K562 treated with DMSO at 1 percent for 12 hours (cell line): ENCODE data around the gene JPH3. TPM values are rescaled to one million over a fixed set of nuclear protein-coding genes. Genes with fewer than 3 reads are reported as not detected.

Experiments used
- total RNA-seq: library from RNA; unstranded; fragments of 300-600 nt; gene quantifications from 2 replicates; pipeline ENCODE4 v1.2.3, GENCODE V29; 2022; ENCODE audit not compliant: insufficient read depth

Gene JPH3
- total RNA-seq, result not detected in 2 replicates

DNA sequence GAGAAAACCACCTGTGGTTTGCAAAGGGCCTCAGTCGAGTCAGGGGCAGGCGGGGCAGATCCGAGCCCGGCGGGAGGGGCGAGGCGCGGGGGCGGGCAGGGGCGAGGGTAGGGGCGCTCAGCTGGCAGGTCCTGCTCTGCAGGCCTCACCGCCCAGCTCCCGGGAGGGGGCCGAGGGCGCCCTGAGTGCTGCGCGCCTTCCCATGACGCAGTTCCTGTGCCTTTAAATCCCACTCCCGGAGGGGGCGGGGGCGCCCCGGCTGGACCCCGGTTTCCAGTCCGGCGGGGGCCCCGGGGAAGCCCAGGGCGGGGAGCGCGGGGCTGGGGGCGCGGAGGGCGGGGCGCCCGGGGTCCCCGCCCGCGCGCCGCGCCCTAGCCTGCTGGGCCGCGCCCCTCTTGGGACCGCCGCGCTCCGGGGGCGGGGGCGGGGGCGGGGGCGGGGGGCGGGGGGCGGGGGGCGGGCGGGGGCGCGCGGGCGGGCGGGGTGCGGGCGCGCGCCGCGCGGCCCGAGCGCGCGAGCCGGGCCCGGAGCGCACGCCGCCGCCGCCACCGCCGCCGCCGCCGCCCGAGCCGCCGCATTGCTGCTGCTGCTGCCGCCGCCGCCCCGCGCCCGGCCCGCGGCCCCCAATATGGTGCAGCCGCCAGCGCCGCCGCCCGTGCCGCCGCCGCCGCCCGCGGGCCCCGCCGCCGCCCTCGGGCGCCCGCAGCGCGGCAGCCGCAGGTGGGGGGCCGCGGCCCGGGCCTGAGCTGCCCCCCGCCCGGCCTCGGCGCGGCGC is at the start of gene JPH3:
Gene JPH3, plus strand, starts transcription at position 508 of the 775 bp plus-strand sequence. CDS start 639 bp downstream, outside the sequence.

Other genes with a start within 250 kb of the JPH3 start
- 10.0 and 20.1 TPM in 2 replicates for gene FBXO31, start 218.7 kb upstream of the JPH3 start, total RNA-seq
- 55.5 and 92.3 TPM in 2 replicates for gene MAP1LC3B, start 210.2 kb upstream of the JPH3 start, total RNA-seq
- gene ZCCHC14, start 109.5 kb upstream of the JPH3 start, total RNA-seq, result 6.5 and 20.2 TPM in 2 replicates
- gene KLHDC4, start 163.5 kb downstream of the JPH3 start, total RNA-seq, result 21.2 and 26.1 TPM in 2 replicates